Glomerular visceral epithelial cell (primary cell): Measurements from ENCODE around the gene TCEANC2.
"Not testable (repeated sequence)": the region's sequence is repeated elsewhere in the genome, so short reads cannot be mapped to it uniquely, and the experiment has no call there.

Experiments used
- DNase-seq: peaks from one replicate; pipeline ENCODE4 v3.0.0-alpha.2; 2016; ENCODE audit errors: extremely low spot score

The TCEANC2 gene

GRCh38 chr1:54086754-54087153 lies 33.3 kb downstream of the TCEANC2 start:
- no peak for DNase-seq

- no peak for DNase-seq
These were observed 35.0 kb downstream of the TCEANC2 start for GRCh38 chr1:54088385-54088784.

DNA sequence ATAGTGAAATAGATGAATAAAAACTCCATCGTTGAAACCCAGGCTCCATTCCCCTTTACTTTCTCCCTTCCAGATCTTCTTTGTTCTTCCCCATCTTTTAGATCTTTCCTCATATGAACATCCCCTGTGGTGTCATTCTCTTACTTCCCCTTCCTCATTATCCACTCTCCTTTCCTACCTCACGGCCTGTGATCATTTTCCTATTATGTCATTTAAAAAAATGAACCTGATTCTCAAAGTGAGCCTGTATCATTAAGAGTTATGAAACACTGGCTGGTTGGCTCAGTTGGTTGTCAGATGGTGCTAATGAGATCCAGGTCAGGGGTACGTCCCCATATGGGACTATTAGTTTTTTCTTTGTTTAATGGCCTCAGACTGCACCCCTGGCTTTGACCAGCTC lies 38.3 kb downstream of the TCEANC2 start:
- no peak for DNase-seq

- DNase-seq: no peak
These were observed 40.8 kb downstream of the TCEANC2 start for GRCh38 chr1:54094001-54094729.

GRCh38 chr1:54094730-54095105 lies 41.3 kb downstream of the TCEANC2 start:
- not testable (repeated sequence) for DNase-seq

DNA sequence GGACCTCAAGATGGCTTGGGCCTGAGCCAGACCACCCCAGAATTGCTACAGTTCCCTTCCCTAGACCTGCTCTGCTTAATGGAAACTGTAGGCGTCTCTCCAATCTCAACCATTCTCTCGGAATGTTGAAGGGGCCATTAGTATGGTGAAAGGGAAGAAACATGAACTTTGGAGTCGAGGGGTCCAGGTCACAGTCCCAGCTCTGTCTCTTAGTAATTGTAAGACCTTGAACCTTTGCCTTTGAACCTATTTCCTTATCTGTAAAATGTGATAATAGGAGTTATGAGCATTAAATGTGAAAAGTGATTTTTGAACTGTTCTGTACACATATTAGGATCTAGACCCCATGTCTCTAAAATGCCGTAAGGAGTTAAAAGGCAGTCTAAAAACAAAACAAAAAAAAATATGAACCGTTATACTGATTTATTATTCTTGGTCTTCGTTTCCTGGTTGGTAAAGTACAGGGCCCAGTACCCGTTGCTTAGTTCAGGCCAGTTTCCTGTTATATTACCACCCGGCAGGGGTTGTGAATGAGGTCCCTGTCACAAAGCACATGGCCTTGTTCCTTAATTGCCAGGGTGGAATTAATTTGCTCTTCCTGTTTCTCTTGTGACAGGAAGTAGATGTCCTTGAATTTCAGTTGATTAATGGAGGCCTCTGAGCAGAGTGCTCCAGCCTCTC lies 42.3 kb downstream of the TCEANC2 start:
- no peak for DNase-seq

GRCh38 chr1:54096227-54096876 lies 42.9 kb downstream of the TCEANC2 start:
- DNase-seq: no peak

DNA sequence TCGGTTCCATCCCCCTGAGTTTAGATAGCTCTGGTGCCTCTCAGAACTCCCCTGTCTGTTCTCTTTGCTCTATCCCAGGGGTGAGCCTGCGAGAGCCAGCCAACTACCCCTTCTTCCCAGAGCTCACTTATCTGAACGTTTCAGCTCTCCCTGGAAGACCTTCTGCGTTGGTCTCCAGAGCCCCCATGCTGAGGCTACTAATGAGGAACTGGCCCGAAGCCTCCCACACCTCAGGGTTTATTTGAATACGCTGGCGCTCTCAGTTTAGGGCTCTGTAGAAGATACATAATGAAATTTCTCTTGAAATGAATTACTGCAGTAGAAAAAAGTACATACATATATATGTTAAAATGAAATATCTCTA lies 43.5 kb downstream of the TCEANC2 start:
- DNase-seq: no peak

DNA sequence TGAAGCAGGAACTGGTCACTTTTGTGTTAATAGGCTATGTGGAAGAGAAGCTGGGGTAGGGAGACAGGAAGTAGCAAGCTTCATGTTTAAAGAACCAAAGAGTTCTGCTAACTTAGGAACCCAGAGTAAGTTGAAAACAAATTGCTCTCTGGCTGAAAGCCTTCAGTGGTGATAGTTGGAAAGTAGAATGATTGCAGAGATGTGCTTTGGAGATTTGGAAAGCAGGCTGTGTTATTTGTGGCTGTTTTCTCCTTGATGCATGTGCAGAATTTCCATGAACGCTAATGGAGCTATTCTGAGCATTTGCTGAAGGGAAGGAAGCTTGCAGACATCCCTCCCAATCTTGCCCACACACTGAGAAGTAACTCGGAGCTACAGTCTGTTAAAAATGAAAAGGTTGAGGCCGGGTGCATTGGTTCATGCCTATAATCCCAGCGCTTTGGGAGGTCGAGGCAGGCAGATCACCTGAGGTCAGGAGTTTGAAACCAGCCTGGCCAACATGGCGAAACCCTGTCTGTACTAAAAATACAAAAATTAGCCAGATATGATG lies 45.7 kb downstream of the TCEANC2 start:
- DNase-seq: no peak

- DNase-seq: no peak
These were observed 47.1 kb downstream of the TCEANC2 start for GRCh38 chr1:54100500-54100899.

- DNase-seq: no peak
These were observed 50.0 kb downstream of the TCEANC2 start for GRCh38 chr1:54103414-54103813.

DNA sequence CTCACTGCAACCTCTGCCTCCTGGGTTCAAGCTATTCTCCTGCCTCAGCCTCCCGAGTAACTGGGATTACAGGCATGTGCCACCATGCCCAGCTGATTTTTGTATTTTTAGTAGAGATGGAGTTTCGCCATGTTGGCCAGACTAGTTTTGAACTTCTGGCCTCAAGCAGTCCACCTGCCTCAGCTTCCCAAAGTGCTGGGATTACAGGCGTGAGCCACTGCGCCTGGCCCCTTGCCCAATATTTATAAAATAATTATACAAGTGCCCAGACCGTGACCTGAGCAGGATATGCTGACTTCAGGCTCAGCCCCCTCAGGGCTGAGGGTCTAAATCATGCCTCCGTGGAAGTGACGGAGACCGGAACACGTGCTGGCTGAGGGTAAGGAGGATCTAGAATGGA lies 51.2 kb downstream of the TCEANC2 start:
- DNase-seq: not testable (repeated sequence)

DNA sequence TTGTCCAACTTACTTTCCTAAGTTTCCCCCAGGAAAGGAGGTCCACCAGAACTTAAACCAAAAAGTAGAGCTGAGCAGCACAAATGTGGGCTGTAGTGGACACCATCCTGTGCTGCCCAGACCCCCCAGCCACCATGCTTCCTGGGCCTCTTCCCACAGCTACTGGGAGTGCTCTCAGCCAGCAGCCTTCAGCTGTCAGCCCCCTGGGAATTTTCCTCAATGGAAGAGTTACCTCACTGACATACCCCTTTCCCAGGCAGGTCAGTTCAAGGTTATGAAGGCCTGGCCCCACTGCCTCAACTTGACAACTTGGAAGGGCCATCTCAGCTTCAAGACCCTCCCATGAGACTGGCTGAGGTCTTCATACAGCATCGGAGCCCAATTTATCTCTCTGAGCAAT lies 51.7 kb downstream of the TCEANC2 start:
- no peak for DNase-seq

- no peak for DNase-seq
These were observed 52.4 kb downstream of the TCEANC2 start for GRCh38 chr1:54105736-54106269.

- peak; percentile 42 for DNase-seq
These were observed 53.7 kb downstream of the TCEANC2 start for GRCh38 chr1:54107131-54107530.

DNA sequence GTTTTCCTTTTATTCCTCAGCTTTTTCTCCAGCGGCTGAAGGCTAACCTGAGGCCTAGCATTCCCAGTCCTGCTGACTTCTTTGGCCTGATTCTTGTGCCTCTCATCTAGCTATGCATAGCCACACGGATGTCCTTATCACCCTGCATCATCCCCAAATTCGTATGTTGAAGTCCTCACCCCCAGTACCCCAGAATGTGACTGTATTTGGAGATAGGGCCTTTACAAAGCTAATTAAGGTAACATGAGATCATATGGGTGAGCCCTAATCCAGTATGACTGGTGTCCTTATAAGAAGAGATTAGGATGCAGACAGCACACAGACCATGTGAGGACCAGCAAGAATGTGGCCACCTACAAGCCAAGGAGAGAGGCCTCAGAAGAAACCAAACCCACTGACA lies 54.7 kb downstream of the TCEANC2 start:
- DNase-seq: no peak

DNA sequence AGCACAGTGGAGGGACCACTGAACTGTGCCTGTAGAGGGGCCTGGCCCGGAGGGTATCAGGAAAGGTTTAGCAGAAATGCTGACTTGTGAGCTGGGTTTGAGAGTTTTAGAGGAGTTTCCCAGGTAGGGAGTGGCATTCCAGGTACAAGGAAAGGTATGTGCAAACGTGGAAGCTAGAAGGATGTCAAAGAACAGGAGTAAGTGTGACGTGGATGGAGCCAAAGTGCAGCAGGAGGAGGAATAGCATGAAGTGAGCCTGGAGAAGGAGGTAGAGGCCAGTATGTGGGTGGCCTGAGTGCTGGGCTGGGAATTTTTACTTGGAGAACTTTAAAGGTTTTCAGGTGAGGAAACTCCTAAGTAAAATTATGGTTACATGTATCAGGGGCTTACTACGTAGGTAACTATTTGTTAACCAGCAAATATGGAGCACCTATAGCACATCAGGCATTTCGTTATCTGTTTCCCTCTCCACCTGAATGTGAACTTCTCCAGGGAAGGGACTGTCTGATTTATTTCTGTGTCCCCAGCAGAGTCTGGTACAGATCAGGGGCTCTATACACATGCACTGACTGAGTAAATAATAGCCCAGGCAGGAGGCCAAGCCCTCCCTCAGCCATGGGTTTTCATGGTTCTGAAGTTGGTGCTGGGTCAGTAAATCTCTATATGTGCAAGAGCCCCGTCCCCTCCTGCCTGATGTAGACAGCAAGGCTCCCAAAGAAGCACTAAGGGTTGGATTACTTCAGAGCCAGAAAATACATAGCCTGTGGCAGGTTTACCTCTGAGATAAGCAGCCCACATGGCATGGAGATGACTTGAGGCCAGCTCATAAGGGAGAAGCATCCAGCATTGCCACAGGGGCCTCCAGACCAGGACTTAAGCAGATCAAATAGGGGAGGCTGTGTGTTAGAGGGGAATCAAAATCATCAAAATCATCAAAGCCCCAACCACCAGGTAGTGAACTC lies 56.0 kb downstream of the TCEANC2 start:
- DNase-seq: no peak

GRCh38 chr1:54110996-54111395 lies 57.6 kb downstream of the TCEANC2 start:
- no peak for DNase-seq

DNA sequence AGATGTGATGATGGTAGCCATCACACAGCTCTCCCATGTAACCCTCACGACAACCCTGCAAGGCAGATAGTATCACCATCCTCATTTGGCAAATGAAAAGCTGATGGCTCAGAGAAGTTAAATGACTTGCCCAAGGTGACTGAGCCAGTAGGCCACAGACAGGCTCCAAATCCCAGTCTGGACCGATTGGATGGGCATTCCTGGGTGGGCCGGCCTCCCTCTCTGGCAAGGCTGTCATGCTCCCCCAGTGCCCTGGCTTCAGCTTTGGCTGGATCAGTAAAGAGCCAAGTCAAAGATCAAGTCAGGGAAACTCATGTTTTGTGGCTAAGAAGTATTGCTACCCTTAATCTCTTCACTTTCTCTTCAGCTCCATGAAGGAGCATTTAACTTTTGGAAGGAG lies 58.2 kb downstream of the TCEANC2 start:
- DNase-seq: no peak

GRCh38 chr1:54112027-54112426 lies 58.6 kb downstream of the TCEANC2 start:
- no peak for DNase-seq

DNA sequence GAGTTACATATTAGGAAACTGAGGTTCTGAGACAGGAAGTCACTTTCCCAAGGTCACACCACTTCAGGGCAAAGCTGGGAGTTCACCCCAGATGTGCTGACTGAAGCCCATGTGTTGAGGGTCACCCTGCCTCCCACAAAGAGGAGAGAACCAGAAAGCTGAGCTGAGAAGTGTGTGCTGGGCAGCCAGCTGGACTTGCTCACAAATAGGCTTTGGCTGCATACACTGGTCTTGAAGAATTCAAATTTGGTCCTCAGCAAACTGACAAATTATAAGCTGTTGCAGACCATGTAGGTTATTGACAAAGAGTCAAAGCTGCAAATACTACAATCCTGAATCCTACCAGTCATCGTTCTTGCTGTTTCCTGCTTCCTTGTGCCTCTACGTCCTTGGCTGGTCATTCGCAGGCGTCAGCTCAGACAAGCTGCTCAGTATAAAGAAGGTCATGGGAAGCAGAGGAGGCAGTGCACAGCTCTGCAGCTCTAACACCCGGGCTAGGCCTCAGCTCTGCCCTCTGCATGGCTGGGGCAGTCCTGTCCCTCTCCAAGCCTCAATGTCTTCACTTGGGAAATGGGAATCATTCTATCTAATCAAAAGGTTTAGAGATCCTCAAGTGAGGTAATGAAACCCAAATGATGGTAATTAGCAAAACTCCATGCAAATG lies 59.4 kb downstream of the TCEANC2 start:
- no peak for DNase-seq
